Caco-2 (cell line): Measurements from ENCODE around the gene TRMT10A. TPM values are rescaled to one million over a fixed set of nuclear protein-coding genes. Genes with fewer than 3 reads are reported as not detected.
A peak's percentile ranks its signal among the peaks of the same experiment; 100 is the strongest.

Source experiments
- BruUV-seq: library from RNA; stranded (reverse); fragments of 400-500 nt; replicated peaks from 2 replicates; lab custom pipeline; 2021; lab: Mats Ljungman, UMichigan
- CTCF ChIA-PET: fragments of 300-600 bp; sonication (Branson Sonifier 250); formaldehyde crosslinking; loops from one replicate; lab custom pipeline; 2022; ENCODE audit warnings: antibody characterized with exemption; lab: Charles Lee
- POLR2A ChIA-PET: fragments of 300-600 bp; sonication (Branson Sonifier 250); formaldehyde crosslinking; loops from one replicate; lab custom pipeline; 2022; ENCODE audit warnings: antibody characterized with exemption; lab: Charles Lee
- DNase-seq, 2 experiments: peaks; one replicate each; pipeline versions ENCODE4 v3.0.0 to v3.0.0-alpha.2; 2020 to 2022
- H3K27me3 ChIP-seq: replicated peaks from 2 replicates; pipeline ENCODE4 v1.6.0; 2011; ENCODE audit warnings: low read length; ENCODE audit not compliant: control insufficient read depth, insufficient read depth
- H3K36me3 ChIP-seq: 2 replicates; pipeline ENCODE4 v1.5.1; 2011; ENCODE audit warnings: low read length; ENCODE audit not compliant: control insufficient read depth, insufficient read depth
- H3K4me1 ChIP-seq: fragments of 250-450 bp; sonication (Bioruptor Pico); 2 replicates; pipeline ENCODE4 v1.5.1; 2020; ENCODE audit warnings: mild to moderate bottlenecking
- H3K4me3 ChIP-seq: 2 replicates; pipeline ENCODE4 v1.5.1; 2011; ENCODE audit warnings: low read depth, mild to moderate bottlenecking, control low read depth, low read length
- H3K9me3 ChIP-seq: fragments of 250-450 bp; sonication (Bioruptor Pico); 2 replicates; pipeline ENCODE4 v1.5.1; 2020; ENCODE audit warnings: mild to moderate bottlenecking, moderate library complexity
- H3K27ac Mint-ChIP-seq: one replicate; pipeline ENCODE4 v1.8.0; 2022; ENCODE audit warnings: mixed read lengths; ENCODE audit not compliant: unreplicated experiment
- H3K27me3 Mint-ChIP-seq: one replicate; pipeline ENCODE4 v1.8.0; 2022; ENCODE audit warnings: mixed read lengths; ENCODE audit not compliant: insufficient read depth, unreplicated experiment
- H3K36me3 Mint-ChIP-seq: one replicate; pipeline ENCODE4 v1.8.0; 2022; ENCODE audit warnings: mild to moderate bottlenecking, mixed read lengths; ENCODE audit not compliant: insufficient read depth, unreplicated experiment
- H3K4me1 Mint-ChIP-seq: one replicate; pipeline ENCODE4 v1.8.0; 2022; ENCODE audit warnings: low read depth, mixed read lengths; ENCODE audit not compliant: unreplicated experiment
- H3K4me3 Mint-ChIP-seq: one replicate; pipeline ENCODE4 v1.8.0; 2022; ENCODE audit warnings: mild to moderate bottlenecking, moderate library complexity, mixed read lengths; ENCODE audit not compliant: unreplicated experiment
- H3K9me3 Mint-ChIP-seq: one replicate; pipeline ENCODE4 v1.8.0; 2022; ENCODE audit warnings: mixed read lengths; ENCODE audit not compliant: unreplicated experiment
- CTCF ChIP-seq, 2 experiments: fragments of 200-600 bp in 1 of 2; IDR thresholded peaks; 1 replicate in 1 of 2; 2 replicates in 1 of 2; pipeline versions ENCODE4 v1.5.1 to v1.8.0; 2011 to 2022; ENCODE audit warnings: antibody characterized with exemption in 1 of 2, control low read depth in 1 of 2, inconsistent platforms in 1 of 2, low read depth in 1 of 2, low read length in 1 of 2, mild to moderate bottlenecking in 1 of 2, moderate library complexity in 1 of 2; ENCODE audit not compliant: insufficient read depth in 1 of 2, severe bottlenecking in 1 of 2, unreplicated experiment in 1 of 2
- intact Hi-C: fragments of 100-400 bp; cut with micrococcal nuclease; formaldehyde crosslinking; loops from one replicate; pipeline ENCODE4 v1.10.0; 2022; ENCODE audit not compliant: unreplicated experiment
- total RNA-seq: library from RNA; stranded (reverse); gene quantifications from 2 replicates; pipeline ENCODE4 v1.2.3, GENCODE V29; 2022

TRMT10A gene
- total RNA-seq, 1 experiment from 2014 or later: 5.1 TPM

- Mint-ChIP-seq H3K4me1 (peaks cover 13% of the 10 kb centered on the region), H3K27me3 (no peaks in the 10 kb centered on the region), H3K9me3 (no peaks in the 10 kb centered on the region), H3K4me3 (no peak overlapping the region), H3K27ac (no peak overlapping the region), H3K36me3 (no peaks in the 10 kb centered on the region)
- Histone ChIP-seq H3K9me3 (no peaks in the 10 kb centered on the region), H3K4me3 (no peak overlapping the region), H3K27me3 (no peaks in the 10 kb centered on the region), H3K4me1 (peaks cover 22% of the 10 kb centered on the region; the same call in 1 of the 2 replicates), H3K36me3 (no peaks in the 10 kb centered on the region; the same call in 1 of the 2 replicates)
- DNase-seq: no peak
- BruUV-seq: no TSS peak
- POLR2A ChIA-PET: no interaction called here
- intact Hi-C loops: no loop called here
- CTCF ChIA-PET: interaction anchor here (0.6 kb wide), 1 partner anchor 133 kb away, joined by 3 read pairs; no protein-coding TSS in a partner anchor
- no peak for TF ChIP-seq CTCF (IDR thresholded peaks at IDR 0.05; ENCODE audit: insufficient read depth in 1 of 2, low read depth in 1 of 2, low read length in 1 of 2, severe bottlenecking in 1 of 2, unreplicated experiment in 1 of 2)
Measured at GRCh38 chr4:99578714-99579113, 14.9 kb upstream of the TRMT10A start.

GRCh38 chr4:99574530-99575324, 10.9 kb upstream of the TRMT10A start, which contains the start of gene MTTP:
MTTP (plus strand) TSS chr4:99574824; CDS start chr4:99574910, 86 bp downstream.
- peaks cover 22% of the 10 kb centered on the region; the same call in 1 of the 2 replicates for H3K4me1 ChIP-seq
- H3K4me3 ChIP-seq: peak within 1 kb of the TSS; percentile 23
- no peak for TF ChIP-seq CTCF (IDR thresholded peaks at IDR 0.05; ENCODE audit: insufficient read depth in 1 of 2, low read depth in 1 of 2, low read length in 1 of 2, severe bottlenecking in 1 of 2, unreplicated experiment in 1 of 2)
- ChIA-PET POLR2A (no interaction called here), CTCF (no interaction called here)
- H3K27ac Mint-ChIP-seq: no peak within 1 kb of the TSS
- H3K36me3 ChIP-seq: no peaks in the 10 kb centered on the region; the same call in 1 of the 2 replicates
- peaks cover 3% of the 10 kb centered on the region for H3K27me3 Mint-ChIP-seq
- H3K4me3 Mint-ChIP-seq: peak within 1 kb of the TSS; percentile 10
- intact Hi-C loops: no loop called here
- H3K4me1 Mint-ChIP-seq: peaks cover 13% of the 10 kb centered on the region
- no peaks in the 10 kb centered on the region; the same call in 1 of the 2 replicates for H3K27me3 ChIP-seq
- no peaks in the 10 kb centered on the region for H3K9me3 Mint-ChIP-seq
- H3K9me3 ChIP-seq: no peaks in the 10 kb centered on the region
- no TSS peak for BruUV-seq
- H3K36me3 Mint-ChIP-seq: no peaks in the 10 kb centered on the region
- no peak for DNase-seq

GRCh38 chr4:99573735-99574368, 10.0 kb upstream of the TRMT10A start:
- peaks cover 3% of the 10 kb centered on the region for H3K27me3 Mint-ChIP-seq
- ChIA-PET CTCF (no interaction called here), POLR2A (no interaction called here)
- no peaks in the 10 kb centered on the region for H3K9me3 Mint-ChIP-seq
- BruUV-seq: no TSS peak
- no peaks in the 10 kb centered on the region; the same call in 1 of the 2 replicates for H3K36me3 ChIP-seq
- intact Hi-C loops: no loop called here
- H3K9me3 ChIP-seq: no peaks in the 10 kb centered on the region
- no peak for DNase-seq
- H3K4me3 Mint-ChIP-seq: no peak overlapping the region
- no peaks in the 10 kb centered on the region for H3K36me3 Mint-ChIP-seq
- H3K4me1 ChIP-seq: peaks cover 19% of the 10 kb centered on the region; the same call in 1 of the 2 replicates
- no peaks in the 10 kb centered on the region; the same call in 1 of the 2 replicates for H3K27me3 ChIP-seq
- H3K4me3 ChIP-seq: no peak overlapping the region
- no peak overlapping the region for H3K27ac Mint-ChIP-seq
- TF ChIP-seq CTCF (IDR thresholded peaks at IDR 0.05; ENCODE audit: insufficient read depth in 1 of 2, low read depth in 1 of 2, low read length in 1 of 2, severe bottlenecking in 1 of 2, unreplicated experiment in 1 of 2): no peak
- H3K4me1 Mint-ChIP-seq: peaks cover 7% of the 10 kb centered on the region
